Measurements from ENCODE around the gene EDN3.

The EDN3 gene

DNA sequence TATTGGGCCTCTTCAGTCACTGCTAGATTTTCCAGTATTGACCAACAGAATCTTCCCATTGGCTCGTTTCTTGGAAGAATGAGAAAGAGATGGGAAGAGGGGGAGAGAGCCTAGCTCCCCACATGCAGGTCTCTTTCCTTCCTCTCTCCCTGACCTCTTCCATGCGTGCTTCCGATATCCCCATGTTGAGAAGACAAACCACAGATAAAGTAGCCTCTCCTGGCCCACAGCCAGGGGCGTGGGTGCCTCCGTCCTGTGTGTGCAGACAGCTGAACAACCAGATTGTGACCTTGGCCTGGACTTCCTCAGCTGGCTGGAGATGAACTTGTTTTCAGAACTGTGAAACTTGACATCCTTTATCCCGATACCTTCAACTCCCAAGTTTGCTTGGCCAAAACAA, 71.0 kb downstream of the EDN3 start:
- no peak for DNase-seq

DNA sequence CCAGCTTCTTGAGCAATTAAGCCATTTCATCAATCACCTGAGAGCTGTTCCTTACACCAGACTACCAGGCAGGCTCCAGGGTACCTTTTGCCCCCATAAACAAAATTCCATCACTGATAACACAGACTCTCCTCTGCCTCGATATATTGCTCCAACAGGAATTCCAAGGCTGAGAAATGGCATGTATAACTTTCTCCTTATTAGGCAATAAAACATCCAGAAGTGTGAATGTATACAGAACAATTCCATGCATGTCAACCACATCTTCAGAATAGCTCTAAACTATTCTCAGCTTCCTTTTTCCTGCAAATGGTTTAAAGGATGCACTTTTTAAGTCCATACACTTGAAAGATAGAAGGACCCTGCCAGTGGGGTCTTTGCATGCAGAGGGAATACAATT, 73.8 kb downstream of the EDN3 start:
- no peak for DNase-seq

DNA sequence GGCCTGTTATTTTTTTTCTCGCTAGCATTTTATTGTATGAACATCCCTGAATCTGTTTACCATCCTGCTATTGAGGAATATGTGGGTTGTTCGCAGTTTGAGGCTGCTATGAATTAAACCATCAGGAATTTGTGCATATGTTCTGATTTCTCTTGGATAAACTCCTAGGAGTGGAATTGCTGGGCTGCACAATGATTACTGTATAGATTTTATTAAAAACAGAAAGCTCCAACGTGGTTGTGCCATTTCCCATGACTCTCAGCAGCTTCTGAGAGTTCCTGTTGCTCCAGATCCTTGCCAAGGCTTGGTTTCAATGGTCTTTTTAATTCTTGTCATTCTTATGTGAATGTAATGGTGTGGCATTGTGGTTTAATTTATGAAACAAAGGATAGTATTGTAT, 75.1 kb downstream of the EDN3 start:
- DNase-seq: no peak
